Adipocyte (in vitro differentiated cells): ENCODE results near the gene PRTFDC1.
A peak's percentile ranks its signal among the peaks of the same experiment; 100 is the strongest.
"Not testable (repeated sequence)": the region's sequence is repeated elsewhere in the genome, so short reads cannot be mapped to it uniquely, and the experiment has no call there.

Experiments
- DNase-seq: peaks from one replicate; pipeline ENCODE4 v3.0.0-alpha.2; 2015; ENCODE audit warnings: low read depth
- H3K27me3 ChIP-seq: replicated peaks from 2 replicates; pipeline ENCODE4 v1.7.0; 2013; ENCODE audit warnings: mild to moderate bottlenecking, low read length, moderate library complexity; ENCODE audit not compliant: control insufficient read depth, insufficient read depth
- H3K36me3 ChIP-seq: 2 replicates; pipeline ENCODE4 v1.7.0; 2013; ENCODE audit warnings: low read length, mild to moderate bottlenecking, moderate library complexity; ENCODE audit not compliant: control insufficient read depth, insufficient read depth, severe bottlenecking
- H3K4me1 ChIP-seq: 2 replicates; pipeline ENCODE4 v1.7.0; 2013; ENCODE audit warnings: mild to moderate bottlenecking, low read length, moderate library complexity; ENCODE audit not compliant: control insufficient read depth, insufficient read depth
- H3K4me3 ChIP-seq: 2 replicates; pipeline ENCODE4 v1.7.0; 2013; ENCODE audit warnings: mild to moderate bottlenecking, low read length, moderate library complexity
- H3K9ac ChIP-seq: 2 replicates; pipeline ENCODE4 v1.7.0; 2013; ENCODE audit warnings: mild to moderate bottlenecking, low read length, moderate library complexity
- H3K9me3 ChIP-seq: 2 replicates; pipeline ENCODE4 v1.7.0; 2013; ENCODE audit warnings: mild to moderate bottlenecking, low read length, moderate library complexity; ENCODE audit not compliant: control insufficient read depth

The PRTFDC1 gene

GRCh38 chr10:24850727-24851296, 101.6 kb downstream of the PRTFDC1 start:
- no peak overlapping the region for H3K4me3 ChIP-seq
- H3K27me3 ChIP-seq: no peaks in the 10 kb centered on the region
- no peaks in the 10 kb centered on the region for H3K9me3 ChIP-seq
- DNase-seq: no peak
- no peak overlapping the region for H3K9ac ChIP-seq
- H3K4me1 ChIP-seq: peaks cover 14% of the 10 kb centered on the region
- no peaks in the 10 kb centered on the region for H3K36me3 ChIP-seq

- H3K36me3 ChIP-seq: no peaks in the 10 kb centered on the region
- H3K4me1 ChIP-seq: peaks cover 14% of the 10 kb centered on the region
- no peak overlapping the region for H3K9ac ChIP-seq
- no peaks in the 10 kb centered on the region for H3K9me3 ChIP-seq
- DNase-seq: no peak
- H3K4me3 ChIP-seq: no peak overlapping the region
- no peaks in the 10 kb centered on the region for H3K27me3 ChIP-seq
These were observed 102.7 kb downstream of the PRTFDC1 start for GRCh38 chr10:24849501-24850299.

- Histone ChIP-seq H3K27me3 (no peaks in the 10 kb centered on the region), H3K9ac (no peak overlapping the region), H3K36me3 (no peaks in the 10 kb centered on the region), H3K9me3 (no peaks in the 10 kb centered on the region), H3K4me3 (no peak overlapping the region), H3K4me1 (peaks cover 14% of the 10 kb centered on the region)
- no peak for DNase-seq
These were observed 103.4 kb downstream of the PRTFDC1 start for GRCh38 chr10:24849051-24849450.

GRCh38 chr10:24848195-24848594, 104.2 kb downstream of the PRTFDC1 start:
- Histone ChIP-seq H3K4me3 (peak overlapping the region; percentile 70), H3K9me3 (no peaks in the 10 kb centered on the region), H3K27me3 (no peaks in the 10 kb centered on the region), H3K9ac (peak overlapping the region; percentile 30), H3K36me3 (no peaks in the 10 kb centered on the region), H3K4me1 (peaks cover 14% of the 10 kb centered on the region)
- no peak for DNase-seq

GRCh38 chr10:24847112-24848070, 105.0 kb downstream of the PRTFDC1 start:
- no peaks in the 10 kb centered on the region for H3K36me3 ChIP-seq
- peaks cover 14% of the 10 kb centered on the region for H3K4me1 ChIP-seq
- no peak for DNase-seq
- no peaks in the 10 kb centered on the region for H3K9me3 ChIP-seq
- H3K4me3 ChIP-seq: peak overlapping the region; percentile 70
- H3K9ac ChIP-seq: peak overlapping the region; percentile 30
- H3K27me3 ChIP-seq: no peaks in the 10 kb centered on the region

GRCh38 chr10:24844742-24845141, 107.7 kb downstream of the PRTFDC1 start:
- Histone ChIP-seq H3K9me3 (no peaks in the 10 kb centered on the region), H3K36me3 (no peaks in the 10 kb centered on the region), H3K27me3 (no peaks in the 10 kb centered on the region), H3K4me1 (peaks cover 14% of the 10 kb centered on the region), H3K4me3 (no peak overlapping the region), H3K9ac (no peak overlapping the region)
- DNase-seq: no peak

GRCh38 chr10:24843256-24843655, 109.2 kb downstream of the PRTFDC1 start:
- Histone ChIP-seq H3K4me3 (no peak overlapping the region), H3K36me3 (no peaks in the 10 kb centered on the region)
- peak; percentile 36 for DNase-seq

GRCh38 chr10:24842856-24843255, 109.5 kb downstream of the PRTFDC1 start:
- no peak overlapping the region for H3K4me3 ChIP-seq

More at GRCh38 chr10:24843256-24843655, 109.2 kb downstream of the PRTFDC1 start:
- no peaks in the 10 kb centered on the region for H3K27me3 ChIP-seq
- H3K4me1 ChIP-seq: peaks cover 9% of the 10 kb centered on the region
- no peak overlapping the region for H3K9ac ChIP-seq
- no peaks in the 10 kb centered on the region for H3K9me3 ChIP-seq

GRCh38 chr10:24841530-24841929, 110.9 kb downstream of the PRTFDC1 start:
- Histone ChIP-seq H3K27me3 (no peaks in the 10 kb centered on the region), H3K9ac (no peak overlapping the region), H3K36me3 (no peaks in the 10 kb centered on the region), H3K4me1 (no peaks in the 10 kb centered on the region), H3K9me3 (peaks cover 10% of the 10 kb centered on the region), H3K4me3 (no peak overlapping the region)
- no peak for DNase-seq

More at GRCh38 chr10:24842856-24843255, 109.5 kb downstream of the PRTFDC1 start:
- no peak for DNase-seq
- H3K27me3 ChIP-seq: no peaks in the 10 kb centered on the region
- H3K36me3 ChIP-seq: no peaks in the 10 kb centered on the region
- H3K4me1 ChIP-seq: peaks cover 5% of the 10 kb centered on the region
- H3K9me3 ChIP-seq: no peaks in the 10 kb centered on the region
- H3K9ac ChIP-seq: no peak overlapping the region

GRCh38 chr10:24840784-24841183, 111.6 kb downstream of the PRTFDC1 start:
- DNase-seq: no peak

GRCh38 chr10:24837781-24838180, 114.6 kb downstream of the PRTFDC1 start:
- not testable (repeated sequence) for DNase-seq, H3K9ac ChIP-seq, H3K36me3 ChIP-seq, H3K27me3 ChIP-seq, H3K4me1 ChIP-seq, H3K4me3 ChIP-seq
- H3K9me3 ChIP-seq: peaks cover 10% of the 10 kb centered on the region

More at GRCh38 chr10:24840784-24841183, 111.6 kb downstream of the PRTFDC1 start:
- Histone ChIP-seq H3K4me3 (no peak overlapping the region), H3K4me1 (no peaks in the 10 kb centered on the region), H3K27me3 (no peaks in the 10 kb centered on the region), H3K36me3 (no peaks in the 10 kb centered on the region), H3K9ac (no peak overlapping the region), H3K9me3 (peaks cover 10% of the 10 kb centered on the region)
